Mesenchymal stem cell (in vitro differentiated cells and primary cell): ENCODE data around the gene A1BG.

Experiments used
- DNase-seq: peaks from one replicate; pipeline ENCODE4 v3.0.0-alpha.2; 2013
- H2AFZ ChIP-seq: one replicate; pipeline ENCODE4 v1.6.1; 2013; ENCODE audit warnings: low read depth, mild to moderate bottlenecking, control low read depth, inconsistent platforms, low read length, moderate library complexity
- H2AK5ac ChIP-seq: 2 replicates; pipeline ENCODE4 v1.6.1; 2013; ENCODE audit warnings: low read length, moderate library complexity, mild to moderate bottlenecking, inconsistent platforms; ENCODE audit not compliant: severe bottlenecking
- H2BK120ac ChIP-seq: one replicate; pipeline ENCODE4 v1.6.1; 2013; ENCODE audit warnings: low read depth, mild to moderate bottlenecking, inconsistent platforms, low read length, moderate library complexity
- H2BK12ac ChIP-seq, 2 experiments: one replicate each; pipeline ENCODE4 v1.6.1; 2013; ENCODE audit warnings: inconsistent platforms in 2 of 2, low read length in 2 of 2, mild to moderate bottlenecking in 2 of 2, moderate library complexity in 2 of 2, control low read depth in 1 of 2
- H2BK15ac ChIP-seq: one replicate; pipeline ENCODE4 v1.6.1; 2013; ENCODE audit warnings: mild to moderate bottlenecking, low read depth, inconsistent platforms; ENCODE audit not compliant: poor library complexity, severe bottlenecking
- H2BK5ac ChIP-seq: 2 replicates; pipeline ENCODE4 v1.6.1; 2013; ENCODE audit warnings: low read depth, mild to moderate bottlenecking, low read length, control low read depth, inconsistent platforms; ENCODE audit not compliant: poor library complexity, severe bottlenecking
- H3K14ac ChIP-seq, 2 experiments: one replicate each; pipeline ENCODE4 v1.6.1; 2013; ENCODE audit warnings: inconsistent platforms in 2 of 2, low read length in 2 of 2, control low read depth in 1 of 2, mild to moderate bottlenecking in 1 of 2, moderate library complexity in 1 of 2
- H3K18ac ChIP-seq, 2 experiments: one replicate each; pipeline ENCODE4 v1.6.1; 2013; ENCODE audit warnings: inconsistent platforms in 2 of 2, low read length in 2 of 2, control low read depth in 1 of 2, low read depth in 1 of 2, mild to moderate bottlenecking in 1 of 2
- H3K23ac ChIP-seq, 2 experiments: one replicate each; pipeline ENCODE4 v1.6.1; 2013; ENCODE audit warnings: inconsistent platforms in 2 of 2, low read length in 2 of 2, mild to moderate bottlenecking in 2 of 2, moderate library complexity in 2 of 2, control low read depth in 1 of 2
- H3K27ac ChIP-seq: 2 replicates; pipeline ENCODE4 v1.5.1; 2013; ENCODE audit warnings: mild to moderate bottlenecking, moderate library complexity, low read length, control low read depth, inconsistent platforms; ENCODE audit not compliant: poor library complexity, severe bottlenecking
- H3K27me3 ChIP-seq, 2 experiments: 2 replicates each; pipeline versions ENCODE4 v1.6.1 to v1.7.0; 2013; ENCODE audit warnings: low read length in 2 of 2, mild to moderate bottlenecking in 2 of 2, moderate library complexity in 2 of 2, control low read depth in 1 of 2, inconsistent platforms in 1 of 2; ENCODE audit not compliant: control insufficient read depth in 1 of 2, insufficient read depth in 1 of 2
- H3K36me3 ChIP-seq, 2 experiments: 2 replicates each; pipeline versions ENCODE4 v1.6.1 to v1.7.0; 2013; ENCODE audit warnings: low read length in 2 of 2, control low read depth in 1 of 2, inconsistent platforms in 1 of 2, low read depth in 1 of 2, mild to moderate bottlenecking in 1 of 2; ENCODE audit not compliant: insufficient read depth in 2 of 2, control insufficient read depth in 1 of 2
- H3K4ac ChIP-seq, 2 experiments: one replicate each; pipeline ENCODE4 v1.6.1; 2013; ENCODE audit warnings: inconsistent platforms in 2 of 2, low read length in 2 of 2, mild to moderate bottlenecking in 2 of 2, moderate library complexity in 2 of 2, control low read depth in 1 of 2, low read depth in 1 of 2
- H3K4me1 ChIP-seq: 2 replicates; pipeline ENCODE4 v1.6.1; 2013; ENCODE audit warnings: low read depth, low read length, control low read depth; ENCODE audit not compliant: control insufficient read depth, insufficient read depth
- H3K4me2 ChIP-seq: 2 replicates; pipeline ENCODE4 v1.6.1; 2013; ENCODE audit warnings: low read length, mild to moderate bottlenecking, inconsistent platforms; ENCODE audit not compliant: poor library complexity, severe bottlenecking
- H3K4me3 ChIP-seq, 2 experiments: 2 replicates each; pipeline versions ENCODE4 v1.5.1 to v1.7.0; 2013; ENCODE audit warnings: low read length in 2 of 2, mild to moderate bottlenecking in 2 of 2, control low read depth in 1 of 2, low read depth in 1 of 2; ENCODE audit not compliant: insufficient read depth in 1 of 2
- H3K79me1 ChIP-seq: replicated peaks from 2 replicates; pipeline ENCODE4 v1.6.1; 2013; ENCODE audit warnings: mild to moderate bottlenecking, control low read depth, low read length, inconsistent platforms; ENCODE audit not compliant: poor library complexity, severe bottlenecking
- H3K9ac ChIP-seq: 2 replicates; pipeline ENCODE4 v1.7.0; 2013; ENCODE audit warnings: mild to moderate bottlenecking, low read length, moderate library complexity
- H3K9me3 ChIP-seq: 2 replicates; pipeline ENCODE4 v1.7.0; 2013; ENCODE audit warnings: mild to moderate bottlenecking, low read length; ENCODE audit not compliant: control insufficient read depth
- H4K8ac ChIP-seq: one replicate; pipeline ENCODE4 v1.6.1; 2013; ENCODE audit warnings: inconsistent platforms, mild to moderate bottlenecking, low read length, moderate library complexity
- H4K91ac ChIP-seq: one replicate; pipeline ENCODE4 v1.6.1; 2013; ENCODE audit warnings: mild to moderate bottlenecking, low read length, inconsistent platforms
- WGBS: methylation state at CpG from one replicate; pipeline ENCODE4 v1.1.7; 2013; ENCODE audit warnings: mixed read lengths; 5-methylcytosine and 5-hydroxymethylcytosine counted together

Gene A1BG

GRCh38 chr19:58395220-58395978 is 42.1 kb upstream of the A1BG start, which contains the start of gene RNF225:
Gene RNF225, plus strand, starts transcription at chr19:58395656. Its CDS starts 434 bp downstream, at chr19:58396090.
- H3K79me1 ChIP-seq = peaks cover 12% of the 10 kb centered on the region
- no peak within 1 kb of the TSS for H3K9ac ChIP-seq
- no peak within 1 kb of the TSS for H2BK120ac ChIP-seq
- no peak within 1 kb of the TSS for H2AK5ac ChIP-seq
- no peak within 1 kb of the TSS for H3K4me2 ChIP-seq
- peaks cover 43 to 65% of the 10 kb centered on the region in 2 experiments for H3K36me3 ChIP-seq
- no peaks in the 10 kb centered on the region for H3K9me3 ChIP-seq
- H3K4ac ChIP-seq = peak within 1 kb of the TSS in 1 of 2 experiments; percentile 13
- H2AFZ ChIP-seq = no peak within 1 kb of the TSS
- H4K8ac ChIP-seq = peak within 1 kb of the TSS; percentile 83
- H3K18ac ChIP-seq = peak within 1 kb of the TSS in 1 of 2 experiments; percentile 54
- no peak within 1 kb of the TSS for H3K4me3 ChIP-seq
- peak within 1 kb of the TSS in 1 of 2 experiments; percentile 53 for H3K14ac ChIP-seq
- peaks cover 14% of the 10 kb centered on the region for H3K4me1 ChIP-seq
- H3K27me3 ChIP-seq = peaks cover 0 to 8% of the 10 kb centered on the region in 2 experiments
- no peak within 1 kb of the TSS for H3K27ac ChIP-seq
- no peak for DNase-seq
- H4K91ac ChIP-seq = peak within 1 kb of the TSS; percentile 28
- 58% methylated on average over 21 of the region's 21 CpGs for WGBS
- no peak within 1 kb of the TSS for H2BK5ac ChIP-seq
- H2BK12ac ChIP-seq = peak within 1 kb of the TSS in 1 of 2 experiments; percentile 17
- no peak within 1 kb of the TSS for H2BK15ac ChIP-seq
- peak within 1 kb of the TSS in 1 of 2 experiments; percentile 44 for H3K23ac ChIP-seq

- no peak overlapping the region for H2AFZ ChIP-seq
- peaks cover 10% of the 10 kb centered on the region for H3K79me1 ChIP-seq
- H2BK12ac ChIP-seq = peak overlapping the region in 1 of 2 experiments; percentile 17
- no peak overlapping the region for H2BK120ac ChIP-seq
- H3K18ac ChIP-seq = no peak overlapping the region
- H2BK5ac ChIP-seq = no peak overlapping the region
- no peak overlapping the region for H3K23ac ChIP-seq
- H3K4me2 ChIP-seq = no peak overlapping the region
- 100% methylated on average over 2 of the region's 3 CpGs for WGBS
- DNase-seq = no peak
- H3K27ac ChIP-seq = no peak overlapping the region
- peaks cover 49 to 65% of the 10 kb centered on the region in 2 experiments for H3K36me3 ChIP-seq
- H3K14ac ChIP-seq = no peak overlapping the region
- no peak overlapping the region for H3K9ac ChIP-seq
- H2AK5ac ChIP-seq = no peak overlapping the region
- no peaks in the 10 kb centered on the region for H3K9me3 ChIP-seq
- no peak overlapping the region for H2BK15ac ChIP-seq
- H3K4ac ChIP-seq = no peak overlapping the region
- H4K8ac ChIP-seq = no peak overlapping the region
- peaks cover 0 to 8% of the 10 kb centered on the region in 2 experiments for H3K27me3 ChIP-seq
- H3K4me1 ChIP-seq = peaks cover 14% of the 10 kb centered on the region
- H4K91ac ChIP-seq = no peak overlapping the region
- no peak overlapping the region for H3K4me3 ChIP-seq
Observed at GRCh38 chr19:58394821-58395219, 41.5 kb upstream of the A1BG start.

- H3K23ac ChIP-seq = no peak overlapping the region
- WGBS = 98% methylated on average over 4 of the region's 4 CpGs
- H3K4me3 ChIP-seq = no peak overlapping the region
- H3K4me1 ChIP-seq = peaks cover 14% of the 10 kb centered on the region
- no peak overlapping the region for H3K27ac ChIP-seq
- no peak overlapping the region for H2BK15ac ChIP-seq
- peaks cover 0 to 8% of the 10 kb centered on the region in 2 experiments for H3K27me3 ChIP-seq
- H3K18ac ChIP-seq = no peak overlapping the region
- no peak overlapping the region for H2AK5ac ChIP-seq
- H2BK5ac ChIP-seq = no peak overlapping the region
- no peak overlapping the region for H4K91ac ChIP-seq
- DNase-seq = no peak
- H3K4ac ChIP-seq = no peak overlapping the region
- no peak overlapping the region for H3K9ac ChIP-seq
- no peak overlapping the region for H2AFZ ChIP-seq
- H3K9me3 ChIP-seq = no peaks in the 10 kb centered on the region
- no peak overlapping the region for H4K8ac ChIP-seq
- no peak overlapping the region for H2BK120ac ChIP-seq
- no peak overlapping the region for H2BK12ac ChIP-seq
- peaks cover 58 to 67% of the 10 kb centered on the region in 2 experiments for H3K36me3 ChIP-seq
- H3K4me2 ChIP-seq = no peak overlapping the region
- H3K14ac ChIP-seq = no peak overlapping the region
- peaks cover 10% of the 10 kb centered on the region for H3K79me1 ChIP-seq
Observed at GRCh38 chr19:58393725-58394033, 40.4 kb upstream of the A1BG start.

DNA sequence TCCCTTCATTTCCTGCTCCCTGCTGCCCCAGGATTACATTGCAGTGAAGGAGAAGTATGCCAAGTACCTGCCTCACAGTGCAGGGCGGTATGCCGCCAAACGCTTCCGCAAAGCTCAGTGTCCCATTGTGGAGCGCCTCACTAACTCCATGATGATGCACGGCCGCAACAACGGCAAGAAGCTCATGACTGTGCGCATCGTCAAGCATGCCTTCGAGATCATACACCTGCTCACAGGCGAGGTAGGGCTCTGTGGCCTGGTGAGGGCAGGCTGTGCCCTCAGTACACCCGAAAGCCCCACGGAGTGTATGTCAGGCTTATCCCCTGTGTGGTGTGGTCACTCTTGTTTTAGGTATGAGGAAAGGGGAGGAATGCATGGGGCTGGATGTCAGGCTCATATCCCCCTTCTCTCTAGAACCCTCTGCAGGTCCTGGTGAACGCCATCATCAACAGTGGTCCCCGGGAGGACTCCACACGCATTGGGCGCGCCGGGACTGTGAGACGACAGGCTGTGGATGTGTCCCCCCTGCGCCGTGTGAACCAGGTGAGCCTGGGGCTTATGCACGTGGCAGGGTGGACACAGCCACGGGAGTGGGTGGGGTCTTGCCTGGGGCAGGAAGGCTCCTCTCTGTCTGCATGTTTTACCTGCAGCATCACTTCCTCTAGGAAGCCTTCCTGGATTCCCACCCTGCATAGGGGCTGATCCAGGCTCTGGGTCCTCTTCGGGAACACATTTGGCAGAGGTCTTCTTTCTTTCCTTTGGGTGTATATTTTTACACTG is 39.8 kb upstream of the A1BG start:
- H3K27me3 ChIP-seq = peaks cover 0 to 8% of the 10 kb centered on the region in 2 experiments
- H2BK5ac ChIP-seq = no peak overlapping the region
- peaks cover 62 to 64% of the 10 kb centered on the region in 2 experiments for H3K36me3 ChIP-seq
- no peak overlapping the region for H3K23ac ChIP-seq
- H4K91ac ChIP-seq = no peak overlapping the region
- no peak overlapping the region for H3K27ac ChIP-seq
- H2AK5ac ChIP-seq = no peak overlapping the region
- H3K9me3 ChIP-seq = no peaks in the 10 kb centered on the region
- H2BK120ac ChIP-seq = no peak overlapping the region
- H3K4me2 ChIP-seq = no peak overlapping the region
- H3K4ac ChIP-seq = no peak overlapping the region
- H3K79me1 ChIP-seq = peaks cover 10% of the 10 kb centered on the region
- no peak overlapping the region for H3K18ac ChIP-seq
- no peak overlapping the region for H4K8ac ChIP-seq
- no peak for DNase-seq
- 93% methylated on average over 26 of the region's 26 CpGs for WGBS
- H3K14ac ChIP-seq = no peak overlapping the region
- no peak overlapping the region for H2AFZ ChIP-seq
- H3K4me3 ChIP-seq = no peak overlapping the region
- no peak overlapping the region for H3K9ac ChIP-seq
- H2BK15ac ChIP-seq = no peak overlapping the region
- H3K4me1 ChIP-seq = peaks cover 14% of the 10 kb centered on the region
- H2BK12ac ChIP-seq = no peak overlapping the region
